Stimulated activated effector memory CD8-positive, alpha-beta T cell treated with anti-CD3 and anti-CD28 coated beads, Interleukin-12 subunit alpha, Interleukin-12 subunit beta, amount 100 ng/mL, for 72 hours (primary cell): Measurements from ENCODE around the gene PTPN13.

Experiments used
- ATAC-seq: fragments of 150-1000 bp; cut with Tn5 transposase; 2 replicates; pipeline ENCODE4 v1.10.0; 2021
- DNase-seq, 2 donors: peaks; one replicate each; pipeline ENCODE4 v3.0.0; 2021 to 2022; ENCODE audit warnings: low spot score in 2 of 2
- H3K27ac Mint-ChIP-seq: one replicate; pipeline ENCODE4 v1.8.0; 2022; ENCODE audit warnings: mild to moderate bottlenecking, mixed read lengths
- H3K36me3 Mint-ChIP-seq: one replicate; pipeline ENCODE4 v1.8.0; 2022; ENCODE audit warnings: mild to moderate bottlenecking, mixed read lengths
- H3K4me1 Mint-ChIP-seq: one replicate; pipeline ENCODE4 v1.8.0; 2022; ENCODE audit warnings: mixed read lengths
- H3K4me3 Mint-ChIP-seq: one replicate; pipeline ENCODE4 v1.8.0; 2022; ENCODE audit warnings: mild to moderate bottlenecking, mixed read lengths
- H3K9me3 Mint-ChIP-seq: one replicate; pipeline ENCODE4 v1.8.0; 2022; ENCODE audit warnings: mixed read lengths

The PTPN13 gene

DNA sequence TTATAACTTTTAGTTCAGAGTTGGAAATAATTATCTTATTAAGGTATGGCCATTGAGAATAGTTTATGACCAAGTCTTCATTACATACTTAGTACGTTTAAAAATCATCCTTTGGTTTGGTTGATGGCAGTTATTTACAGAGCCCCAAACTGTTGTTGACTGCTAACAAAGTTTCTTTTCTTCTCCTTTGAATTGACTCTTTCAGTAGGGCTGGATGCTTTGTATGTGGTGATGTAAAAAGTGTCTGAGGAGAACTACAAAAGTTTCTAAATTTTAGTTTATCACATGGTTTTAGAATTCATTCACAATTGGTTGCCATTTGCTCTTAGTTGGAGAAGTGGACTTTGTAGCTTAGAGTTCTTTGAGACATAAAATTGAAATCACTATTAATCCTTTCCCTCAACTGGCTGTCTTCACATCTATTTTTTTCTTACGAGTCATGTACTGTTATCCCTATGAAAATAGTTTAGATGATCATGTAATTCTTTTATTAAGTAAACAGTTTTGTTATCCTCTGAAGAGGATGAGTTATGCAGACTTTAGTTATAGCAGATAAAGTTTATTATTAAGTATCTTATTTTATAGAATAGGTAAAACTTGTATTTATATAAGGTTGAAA is 14.8 kb downstream of the PTPN13 start:
- no peaks in the 10 kb centered on the region for H3K36me3 Mint-ChIP-seq
- DNase-seq (no peak), ATAC-seq (no peak)
- no peak overlapping the region for H3K4me3 Mint-ChIP-seq
- H3K9me3 Mint-ChIP-seq: no peaks in the 10 kb centered on the region
- no peak overlapping the region for H3K27ac Mint-ChIP-seq
- H3K4me1 Mint-ChIP-seq: no peaks in the 10 kb centered on the region

DNA sequence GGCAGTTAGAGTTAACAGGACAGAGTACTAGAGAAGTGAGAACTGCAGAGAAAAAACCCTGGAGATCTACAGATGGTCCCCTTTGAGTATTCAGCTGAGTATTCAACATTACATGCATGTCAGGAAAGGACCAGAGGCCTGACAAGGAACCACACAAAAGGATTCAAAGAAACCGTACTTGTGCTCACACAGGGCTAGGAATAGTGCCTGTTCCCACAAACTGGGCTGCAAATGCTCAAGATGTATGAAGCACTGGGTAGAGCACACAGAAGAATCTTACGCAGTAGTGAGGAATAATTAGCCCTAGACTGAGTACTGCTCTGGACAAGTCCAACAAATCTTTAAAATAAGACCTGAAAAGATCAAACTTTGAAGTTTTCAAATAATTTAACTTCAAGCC is 17.6 kb downstream of the PTPN13 start:
- Mint-ChIP-seq H3K27ac (no peak overlapping the region), H3K9me3 (no peaks in the 10 kb centered on the region), H3K4me3 (no peak overlapping the region), H3K36me3 (no peaks in the 10 kb centered on the region), H3K4me1 (no peaks in the 10 kb centered on the region)
- ATAC-seq: no peak
- no peak for DNase-seq

DNA sequence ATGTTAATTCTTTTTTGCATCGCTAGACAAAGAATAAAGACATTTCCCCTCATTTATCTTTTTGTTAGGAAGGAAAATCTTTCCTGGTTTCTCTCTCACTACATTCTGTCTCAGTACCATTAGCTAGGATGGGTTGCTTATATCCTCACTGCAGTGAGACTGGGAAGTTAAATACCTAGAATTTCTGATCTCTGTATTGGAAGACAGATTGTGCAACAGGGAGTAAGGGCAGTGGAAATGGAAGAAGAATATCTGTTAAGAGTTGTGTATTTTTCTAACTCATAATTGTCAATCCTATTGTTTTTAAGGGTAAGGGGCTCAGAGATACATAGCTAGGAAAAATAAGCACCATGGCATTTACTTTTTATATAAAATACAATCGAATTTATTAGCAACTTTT is 19.6 kb downstream of the PTPN13 start:
- Mint-ChIP-seq H3K4me1 (no peaks in the 10 kb centered on the region), H3K4me3 (no peak overlapping the region), H3K9me3 (no peaks in the 10 kb centered on the region), H3K27ac (no peak overlapping the region), H3K36me3 (no peaks in the 10 kb centered on the region)
- no peak for ATAC-seq
- no peak for DNase-seq

DNA sequence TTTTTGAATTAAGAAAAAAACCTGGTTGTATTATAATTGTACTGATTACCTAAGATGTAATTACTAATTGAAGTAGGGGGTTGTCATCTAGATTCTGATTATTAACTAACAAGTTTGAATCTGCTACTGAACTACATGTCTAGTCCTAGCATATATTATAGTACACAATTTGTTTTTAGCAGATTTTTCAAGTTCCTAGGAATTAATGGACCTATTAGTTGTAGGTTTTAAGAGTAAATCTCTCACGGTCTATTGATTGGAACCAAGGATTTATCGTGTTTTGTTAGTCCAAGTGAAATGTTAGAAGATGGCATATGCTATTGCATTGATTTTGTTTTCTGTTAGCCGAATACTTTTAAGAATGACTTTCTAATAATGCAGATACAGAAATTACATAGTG is 20.8 kb downstream of the PTPN13 start:
- Mint-ChIP-seq H3K4me1 (no peaks in the 10 kb centered on the region), H3K9me3 (no peaks in the 10 kb centered on the region), H3K36me3 (no peaks in the 10 kb centered on the region), H3K27ac (no peak overlapping the region), H3K4me3 (no peak overlapping the region)
- DNase-seq (no peak), ATAC-seq (no peak)

DNA sequence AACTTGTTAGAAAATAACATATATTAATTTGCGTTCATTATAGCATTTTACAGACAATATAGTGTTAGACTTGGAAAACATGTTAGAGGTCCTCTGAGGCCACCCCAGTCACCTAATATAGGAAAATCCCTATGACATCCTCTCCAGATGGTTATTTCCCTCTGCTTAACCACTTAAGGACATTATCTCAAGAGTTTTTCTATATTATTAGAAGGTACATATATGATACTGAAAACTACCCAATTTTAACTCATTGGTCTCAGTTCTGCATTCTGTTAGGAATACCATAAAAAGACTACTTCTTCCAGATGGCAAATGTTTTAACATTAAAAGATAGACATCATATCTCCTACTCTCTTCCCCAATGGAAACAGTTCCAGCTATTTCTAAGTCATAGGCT is 21.4 kb downstream of the PTPN13 start:
- no peaks in the 10 kb centered on the region for H3K36me3 Mint-ChIP-seq
- H3K9me3 Mint-ChIP-seq: no peaks in the 10 kb centered on the region
- no peaks in the 10 kb centered on the region for H3K4me1 Mint-ChIP-seq
- no peak overlapping the region for H3K4me3 Mint-ChIP-seq
- H3K27ac Mint-ChIP-seq: no peak overlapping the region
- DNase-seq: no peak
- no peak for ATAC-seq

DNA sequence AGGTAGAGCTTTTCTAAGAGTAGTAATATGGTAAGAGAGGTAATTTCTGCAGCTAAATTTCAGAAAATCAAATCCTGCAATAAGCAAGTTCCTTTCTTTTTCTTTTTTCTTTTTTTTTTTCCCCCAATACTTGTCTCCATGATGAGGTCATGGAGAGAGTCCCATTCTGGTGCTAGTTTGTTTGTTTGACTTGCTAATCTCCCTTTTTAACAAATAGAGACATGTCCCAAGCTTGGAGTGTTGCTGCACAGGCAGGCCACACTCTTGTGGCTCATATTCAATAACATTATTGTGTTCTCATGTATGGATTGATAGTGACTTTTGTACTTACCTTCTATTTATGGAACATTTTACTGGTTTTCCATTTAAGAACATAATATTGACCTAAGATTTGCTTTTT is 25.5 kb downstream of the PTPN13 start:
- Mint-ChIP-seq H3K4me3 (no peak overlapping the region), H3K4me1 (no peaks in the 10 kb centered on the region), H3K36me3 (no peaks in the 10 kb centered on the region), H3K9me3 (no peaks in the 10 kb centered on the region), H3K27ac (no peak overlapping the region)
- no peak for ATAC-seq
- no peak for DNase-seq

DNA sequence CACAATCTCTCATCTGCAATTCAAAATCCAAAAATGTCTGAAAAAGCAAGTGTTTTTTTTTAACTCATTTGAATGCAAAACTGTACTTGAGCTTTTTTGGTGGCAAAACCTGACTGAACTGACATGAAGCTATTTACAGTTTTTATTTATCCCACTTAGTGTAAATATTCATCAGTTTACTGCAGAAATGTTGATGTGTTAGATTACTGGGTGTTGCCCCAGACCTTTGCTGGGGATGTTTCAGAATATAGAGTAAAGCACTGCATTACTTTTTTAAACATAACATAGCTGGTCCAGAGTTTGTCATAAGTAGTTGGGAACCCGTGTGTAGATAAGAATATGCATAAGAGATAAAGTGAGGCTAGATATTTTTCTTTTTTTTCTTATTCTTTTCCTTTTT is 27.3 kb downstream of the PTPN13 start:
- DNase-seq (no peak), ATAC-seq (no peak)
- Mint-ChIP-seq H3K9me3 (no peaks in the 10 kb centered on the region), H3K27ac (no peak overlapping the region), H3K4me1 (no peaks in the 10 kb centered on the region), H3K36me3 (no peaks in the 10 kb centered on the region), H3K4me3 (no peak overlapping the region)

DNA sequence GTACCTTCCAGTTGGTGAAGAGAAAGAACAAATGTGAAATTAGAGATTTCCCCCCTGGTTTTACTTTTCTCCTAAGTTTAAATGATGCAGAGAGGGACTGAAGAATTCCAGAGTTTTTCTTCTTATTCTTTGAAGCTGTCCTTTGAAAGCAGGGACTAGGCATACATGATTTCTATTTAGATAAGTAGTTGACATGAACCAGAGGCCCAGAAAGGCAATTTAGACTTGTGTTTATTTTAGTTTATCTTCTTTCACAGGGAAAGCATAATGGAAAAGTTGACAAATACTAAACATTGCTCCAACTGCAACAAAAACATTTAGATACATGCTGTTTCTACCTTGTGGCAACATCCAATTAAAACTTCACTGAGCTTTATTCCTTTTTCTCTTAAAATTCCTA is 32.0 kb downstream of the PTPN13 start:
- no peaks in the 10 kb centered on the region for H3K4me1 Mint-ChIP-seq
- DNase-seq: no peak
- ATAC-seq: no peak
- H3K4me3 Mint-ChIP-seq: no peak overlapping the region
- H3K36me3 Mint-ChIP-seq: no peaks in the 10 kb centered on the region
- H3K9me3 Mint-ChIP-seq: no peaks in the 10 kb centered on the region
- H3K27ac Mint-ChIP-seq: no peak overlapping the region

DNA sequence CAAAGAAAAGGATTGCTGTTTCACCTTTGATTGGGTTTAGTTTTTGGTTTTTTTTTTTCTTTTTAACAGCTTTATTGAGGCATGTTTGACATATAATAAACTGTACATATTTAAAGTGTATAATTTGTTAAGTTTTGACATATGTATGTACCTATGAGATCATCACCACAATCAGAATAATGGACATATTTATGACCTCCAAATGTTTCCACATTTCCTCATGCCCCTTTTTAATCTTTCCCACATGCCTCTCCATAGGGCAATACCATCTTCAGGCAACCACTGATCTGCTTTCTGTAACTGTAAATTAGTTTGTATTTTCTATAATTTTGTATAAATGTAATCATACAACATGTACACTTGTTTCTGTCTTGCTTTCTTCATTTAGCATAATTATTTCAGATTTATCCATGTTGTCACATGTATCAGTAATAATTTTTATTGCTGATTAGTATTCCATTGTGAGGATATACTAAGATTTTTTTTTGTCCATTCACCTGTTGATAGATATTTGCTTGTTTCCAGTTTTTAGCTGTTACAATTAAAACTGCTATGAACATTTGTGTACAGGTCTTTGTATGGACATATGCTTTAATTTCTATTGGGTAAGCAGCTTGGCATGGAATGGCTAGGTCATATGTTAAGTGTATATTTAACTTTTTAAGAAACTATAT is 33.5 kb downstream of the PTPN13 start:
- no peaks in the 10 kb centered on the region for H3K9me3 Mint-ChIP-seq
- no peaks in the 10 kb centered on the region for H3K4me1 Mint-ChIP-seq
- DNase-seq (no peak), ATAC-seq (no peak)
- no peaks in the 10 kb centered on the region for H3K36me3 Mint-ChIP-seq
- no peak overlapping the region for H3K4me3 Mint-ChIP-seq
- no peak overlapping the region for H3K27ac Mint-ChIP-seq

DNA sequence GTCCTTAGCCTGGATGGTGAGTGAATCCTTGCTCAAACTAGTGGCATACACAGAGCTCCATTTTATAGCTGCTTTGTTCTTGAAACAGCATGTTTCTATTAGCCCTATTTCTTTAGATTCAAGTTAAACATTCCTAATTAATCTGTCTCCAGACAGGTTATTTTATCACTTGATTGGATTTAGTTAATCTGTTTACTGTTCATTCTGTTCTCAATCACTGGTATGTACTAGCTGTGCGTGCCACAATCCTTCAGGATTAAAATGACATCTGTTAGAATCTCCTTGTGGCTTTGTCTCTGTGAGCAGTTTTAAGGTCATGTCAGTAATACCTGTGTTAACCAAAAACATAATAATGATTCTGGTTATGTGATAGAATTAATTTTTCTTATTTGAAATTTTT is 36.5 kb downstream of the PTPN13 start:
- H3K9me3 Mint-ChIP-seq: peaks cover 4% of the 10 kb centered on the region
- no peaks in the 10 kb centered on the region for H3K36me3 Mint-ChIP-seq
- DNase-seq (no peak), ATAC-seq (no peak)
- H3K4me3 Mint-ChIP-seq: no peak overlapping the region
- H3K27ac Mint-ChIP-seq: no peak overlapping the region
- peaks cover 6% of the 10 kb centered on the region for H3K4me1 Mint-ChIP-seq

DNA sequence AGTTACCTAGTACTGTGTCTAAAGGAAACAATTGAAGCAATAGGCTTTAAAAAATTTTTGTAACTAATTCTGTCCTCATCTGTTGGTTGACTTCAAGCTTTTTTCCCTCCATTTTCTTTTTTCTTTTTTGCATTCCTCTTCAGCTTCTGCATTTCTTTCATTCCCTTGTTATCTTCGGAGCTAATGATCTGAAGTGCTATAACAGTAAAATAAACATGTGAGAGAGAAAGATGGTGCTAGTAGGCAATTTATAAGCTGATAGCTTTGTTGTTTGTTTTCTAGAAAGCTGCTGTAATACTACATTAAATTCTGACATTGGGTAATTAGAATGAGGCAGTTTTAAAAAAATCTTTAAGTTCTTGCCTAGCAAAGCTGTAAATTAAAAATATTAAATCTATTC is 37.1 kb downstream of the PTPN13 start:
- H3K9me3 Mint-ChIP-seq: peaks cover 7% of the 10 kb centered on the region
- no peaks in the 10 kb centered on the region for H3K36me3 Mint-ChIP-seq
- no peak for DNase-seq
- H3K4me1 Mint-ChIP-seq: peaks cover 6% of the 10 kb centered on the region
- no peak overlapping the region for H3K4me3 Mint-ChIP-seq
- H3K27ac Mint-ChIP-seq: no peak overlapping the region
- ATAC-seq: no peak

DNA sequence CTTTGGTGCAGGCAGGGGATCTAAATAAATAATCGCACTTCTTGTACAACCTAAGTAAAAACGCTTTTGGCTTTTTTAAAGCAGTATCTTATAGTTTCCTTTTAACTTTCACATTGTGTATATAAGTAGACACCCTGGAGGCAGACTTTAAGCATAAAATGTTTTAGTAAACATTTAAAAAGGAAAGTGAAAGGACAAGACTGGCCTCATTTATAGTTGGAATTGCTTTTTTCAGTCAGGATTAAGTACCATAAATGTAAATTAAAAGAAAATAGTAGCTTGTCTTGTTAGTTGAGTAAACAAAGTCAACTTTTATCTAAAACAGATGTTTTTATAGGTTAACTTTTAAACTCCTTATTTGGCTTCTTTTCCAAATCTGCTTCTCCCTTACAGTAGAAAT is 39.7 kb downstream of the PTPN13 start:
- H3K4me1 Mint-ChIP-seq: peaks cover 6% of the 10 kb centered on the region
- ATAC-seq: no peak
- peaks cover 11% of the 10 kb centered on the region for H3K9me3 Mint-ChIP-seq
- peaks cover 6% of the 10 kb centered on the region for H3K36me3 Mint-ChIP-seq
- DNase-seq: no peak
- H3K27ac Mint-ChIP-seq: peak overlapping the region; percentile 23
- no peak overlapping the region for H3K4me3 Mint-ChIP-seq

DNA sequence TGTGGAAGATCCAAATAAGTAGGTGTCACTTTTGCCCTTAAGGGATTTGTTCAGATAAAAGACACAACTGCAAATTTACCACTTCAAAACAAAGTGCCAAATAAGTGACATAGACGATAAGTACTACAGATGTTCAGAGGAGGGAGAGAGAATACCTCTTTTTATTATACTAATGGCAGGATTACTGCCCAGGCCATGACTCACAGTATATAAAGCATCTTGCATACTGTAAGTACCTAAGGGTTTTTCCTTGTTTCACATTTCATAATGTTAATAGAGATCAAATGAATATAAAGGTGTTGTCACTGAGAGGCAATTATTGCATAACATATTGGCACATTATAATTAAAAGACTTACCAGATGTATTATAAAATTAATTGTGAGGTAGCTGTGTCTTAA is 46.4 kb downstream of the PTPN13 start:
- DNase-seq (no peak), ATAC-seq (no peak)
- Mint-ChIP-seq H3K9me3 (peaks cover 6% of the 10 kb centered on the region), H3K36me3 (peaks cover 6% of the 10 kb centered on the region), H3K4me3 (no peak overlapping the region), H3K27ac (no peak overlapping the region), H3K4me1 (no peaks in the 10 kb centered on the region)

DNA sequence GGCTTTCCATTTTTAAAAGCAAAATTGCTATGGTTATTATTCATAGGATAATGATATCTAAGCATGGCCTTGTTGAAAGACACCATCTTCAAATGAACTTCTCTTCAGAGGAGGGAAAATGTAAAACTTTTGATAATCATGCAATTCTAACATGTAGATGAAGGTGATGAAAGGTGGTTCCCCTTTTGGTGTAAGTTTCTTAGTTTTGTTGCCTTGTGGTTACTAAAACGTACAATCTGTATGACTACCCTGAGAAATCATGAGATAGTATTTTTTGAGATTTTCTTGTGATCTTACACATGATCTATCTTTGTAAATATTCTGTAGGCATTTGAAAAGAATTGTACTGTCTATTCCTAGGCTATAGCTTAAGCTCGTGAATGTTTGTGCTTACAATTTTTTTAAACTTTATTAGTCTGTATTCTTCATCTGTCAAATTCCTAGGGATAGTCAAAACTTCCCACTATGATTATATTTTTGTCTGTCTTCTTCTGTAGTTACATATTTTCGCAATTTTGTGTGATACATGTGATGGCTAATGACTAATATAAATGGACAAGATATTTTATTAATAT is 47.5 kb downstream of the PTPN13 start:
- Mint-ChIP-seq H3K27ac (no peak overlapping the region), H3K9me3 (peaks cover 2% of the 10 kb centered on the region), H3K4me3 (no peak overlapping the region), H3K4me1 (no peaks in the 10 kb centered on the region), H3K36me3 (peaks cover 2% of the 10 kb centered on the region)
- DNase-seq: no peak
- peak; percentile 75 for ATAC-seq

DNA sequence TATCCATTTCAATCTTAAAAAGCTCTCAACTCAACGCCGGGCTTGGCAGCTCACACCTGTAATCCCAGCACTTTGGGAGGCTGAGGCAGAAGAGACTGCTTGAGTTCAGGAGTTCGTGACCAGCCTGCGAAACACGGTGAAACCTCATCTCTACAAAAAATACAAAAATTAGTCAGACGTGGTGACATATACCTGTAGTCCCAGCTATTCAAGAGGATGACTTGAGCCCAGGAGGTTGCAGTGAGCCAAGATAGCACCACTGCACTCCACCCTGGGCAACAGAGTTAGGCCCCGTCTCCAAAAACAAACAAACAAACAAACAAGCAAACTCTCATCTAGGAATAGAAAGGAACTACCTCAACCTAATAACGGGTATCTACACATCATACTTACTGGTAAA is 50.8 kb downstream of the PTPN13 start:
- Mint-ChIP-seq H3K36me3 (no peaks in the 10 kb centered on the region), H3K4me1 (no peaks in the 10 kb centered on the region), H3K27ac (no peak overlapping the region), H3K9me3 (peaks cover 10% of the 10 kb centered on the region), H3K4me3 (no peak overlapping the region)
- ATAC-seq: peak; percentile 75
- no peak for DNase-seq

DNA sequence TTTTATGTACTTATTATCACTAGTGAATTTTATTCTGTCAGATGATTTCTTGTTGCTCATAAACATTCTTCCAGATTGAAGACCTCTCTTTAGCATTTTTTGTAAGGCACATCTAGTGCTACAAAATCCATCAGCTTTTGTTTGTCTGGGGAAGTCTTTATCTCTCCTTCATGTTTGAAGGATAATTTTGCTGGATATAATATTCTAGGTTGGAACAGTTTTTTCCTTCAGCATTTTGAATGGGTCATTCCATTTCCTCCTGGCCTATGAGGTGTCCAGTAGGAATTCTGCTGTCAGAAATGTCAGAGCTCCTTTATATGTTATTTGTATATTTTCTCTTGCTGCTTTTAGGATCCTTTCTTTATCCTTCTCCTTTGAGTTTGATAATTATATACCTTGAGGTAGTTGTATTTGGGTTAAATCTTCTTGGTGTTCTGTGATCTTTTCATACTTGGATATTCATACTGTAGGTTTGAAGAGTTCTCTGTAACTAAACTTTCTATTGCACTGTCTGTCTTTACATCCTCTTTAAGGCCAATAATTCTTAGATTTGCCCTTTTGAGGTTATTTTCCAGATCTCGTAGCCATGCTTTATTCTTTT is 58.3 kb downstream of the PTPN13 start:
- Mint-ChIP-seq H3K9me3 (peaks cover 32% of the 10 kb centered on the region), H3K4me1 (peaks cover 5% of the 10 kb centered on the region), H3K36me3 (no peaks in the 10 kb centered on the region), H3K27ac (no peak overlapping the region), H3K4me3 (no peak overlapping the region)
- ATAC-seq (no peak), DNase-seq (no peak)
